ENCODE measurements around the gene TBC1D10A.

TBC1D10A gene

GRCh38 chr22:30325724-30326254 is 952 bp downstream of the TBC1D10A start:
- no peak for TF ChIP-seq CTCF (IDR thresholded peaks at IDR 0.05; ENCODE audit: low read depth, low read length)
- no peak for DNase-seq (ENCODE audit: extremely low read depth, low read depth)

GRCh38 chr22:30325065-30325720 is 1.5 kb downstream of the TBC1D10A start:
- TF ChIP-seq CTCF (IDR thresholded peaks at IDR 0.05; ENCODE audit: low read depth, low read length) = no peak
- DNase-seq (ENCODE audit: extremely low read depth, low read depth) = no peak

- TF ChIP-seq CTCF (IDR thresholded peaks at IDR 0.05; ENCODE audit: low read depth, low read length) = no peak
- no peak for DNase-seq (ENCODE audit: extremely low read depth, low read depth)
Observed at GRCh38 chr22:30324014-30324730, 2.6 kb downstream of the TBC1D10A start.

GRCh38 chr22:30323246-30323645 is 3.5 kb downstream of the TBC1D10A start:
- no peak for DNase-seq (ENCODE audit: extremely low read depth, low read depth)
- no peak for TF ChIP-seq CTCF (IDR thresholded peaks at IDR 0.05; ENCODE audit: low read depth, low read length)

GRCh38 chr22:30321461-30321860 is 5.3 kb downstream of the TBC1D10A start:
- DNase-seq (ENCODE audit: extremely low read depth, low read depth) = no peak
- TF ChIP-seq CTCF (IDR thresholded peaks at IDR 0.05; ENCODE audit: low read depth, low read length) = no peak

GRCh38 chr22:30320021-30320556 is 6.7 kb downstream of the TBC1D10A start:
- no peak for DNase-seq (ENCODE audit: extremely low read depth, low read depth)
- TF ChIP-seq CTCF (IDR thresholded peaks at IDR 0.05; ENCODE audit: low read depth, low read length) = no peak

Measured in AG09319 (cell line).